Liver (tissue), 9 donors: ENCODE measurements around the gene NFIB. TPM values are rescaled to one million over a fixed set of nuclear protein-coding genes. Genes with fewer than 3 reads are reported as not detected.

Experiments
- DNase-seq: peaks from one replicate; pipeline ENCODE4 v3.0.0-alpha.2; 2017; ENCODE audit warnings: low spot score
- H3K27ac ChIP-seq, 2 donors: one replicate each; pipeline ENCODE4 v1.7.0; 2013; ENCODE audit warnings: inconsistent platforms in 2 of 2, low read length in 2 of 2, control low read depth in 1 of 2, low read depth in 1 of 2, mild to moderate bottlenecking in 1 of 2
- H3K27me3 ChIP-seq, 4 donors: one replicate each; pipeline versions ENCODE4 v1.6.1 to v1.7.0; 2013; ENCODE audit warnings: low read length in 3 of 4, inconsistent platforms in 1 of 4, mild to moderate bottlenecking in 1 of 4, moderate library complexity in 1 of 4; ENCODE audit not compliant: control insufficient read depth in 4 of 4, insufficient read depth in 4 of 4
- H3K36me3 ChIP-seq, 4 donors: one replicate each; pipeline versions ENCODE4 v1.6.1 to v1.7.0; 2013; ENCODE audit warnings: low read length in 3 of 4, mild to moderate bottlenecking in 3 of 4, low read depth in 1 of 4, moderate library complexity in 1 of 4; ENCODE audit not compliant: control insufficient read depth in 4 of 4, insufficient read depth in 3 of 4
- H3K4me1 ChIP-seq, 4 donors: one replicate each; pipeline versions ENCODE4 v1.6.1 to v1.7.0; 2013; ENCODE audit warnings: low read length in 3 of 4, mild to moderate bottlenecking in 3 of 4, moderate library complexity in 1 of 4; ENCODE audit not compliant: control insufficient read depth in 4 of 4, insufficient read depth in 4 of 4
- H3K4me3 ChIP-seq, 3 donors: one replicate each; pipeline versions ENCODE4 v1.6.1 to v1.7.0; 2013; ENCODE audit warnings: low read length in 3 of 3, control low read depth in 1 of 3, low read depth in 1 of 3, mild to moderate bottlenecking in 1 of 3
- H3K9ac ChIP-seq, 2 donors: one replicate each; pipeline ENCODE4 v1.7.0; 2013; ENCODE audit warnings: low read length in 2 of 2, mild to moderate bottlenecking in 2 of 2, moderate library complexity in 2 of 2, control low read depth in 1 of 2, low read depth in 1 of 2
- H3K9me3 ChIP-seq, 4 donors: one replicate each; pipeline versions ENCODE4 v1.6.1 to v1.7.0; 2013; ENCODE audit warnings: low read length in 3 of 4; ENCODE audit not compliant: control insufficient read depth in 4 of 4
- ATF3 ChIP-seq: IDR thresholded peaks from 2 replicates; pipeline ENCODE4 v1.6.1; 2016; ENCODE audit warnings: antibody characterized with exemption
- CTCF ChIP-seq: fragments of 150-350 bp; IDR thresholded peaks from 2 replicates; pipeline ENCODE4 v1.5.1; 2017; ENCODE audit warnings: improper control_type of control experiment, low read depth, low read length; ENCODE audit not compliant: missing input control
- EGR1 ChIP-seq, 2 donors: IDR thresholded peaks; 2 replicates each; pipeline ENCODE4 v1.6.1; 2016 to 2018; ENCODE audit warnings: antibody characterized with exemption in 2 of 2, low read depth in 2 of 2
- FOXA1 ChIP-seq: IDR thresholded peaks from 2 replicates; pipeline ENCODE4 v1.6.1; 2016; ENCODE audit warnings: antibody characterized with exemption
- FOXA2 ChIP-seq: IDR thresholded peaks from 2 replicates; pipeline ENCODE4 v1.6.1; 2016; ENCODE audit warnings: antibody characterized with exemption
- GABPA ChIP-seq, 2 donors: IDR thresholded peaks in 1 of 2; conservative IDR thresholded peaks in 1 of 2; 2 replicates each; pipeline ENCODE4 v1.6.1; 2016; ENCODE audit warnings: antibody characterized with exemption in 2 of 2, mild to moderate bottlenecking in 1 of 2, moderate library complexity in 1 of 2
- HNF4A ChIP-seq, 2 donors: conservative IDR thresholded peaks; 2 replicates each; pipeline ENCODE4 v1.6.1; 2016; ENCODE audit warnings: antibody characterized with exemption in 2 of 2, mild to moderate bottlenecking in 2 of 2
- HNF4G ChIP-seq: IDR thresholded peaks from 2 replicates; pipeline ENCODE4 v1.6.1; 2016; ENCODE audit warnings: antibody characterized with exemption
- JUND ChIP-seq, 2 donors: IDR thresholded peaks; 2 replicates each; pipeline ENCODE4 v1.6.1; 2016; ENCODE audit warnings: antibody characterized with exemption in 2 of 2
- MAX ChIP-seq: IDR thresholded peaks from 2 replicates; pipeline ENCODE4 v1.6.1; 2016; ENCODE audit warnings: antibody characterized with exemption
- NR2F2 ChIP-seq: IDR thresholded peaks from 2 replicates; pipeline ENCODE4 v1.6.1; 2016; ENCODE audit warnings: antibody characterized with exemption
- RAD21 ChIP-seq, 2 donors: IDR thresholded peaks; 2 replicates each; pipeline ENCODE4 v1.6.1; 2016; ENCODE audit warnings: antibody characterized with exemption in 2 of 2, mild to moderate bottlenecking in 2 of 2
- REST ChIP-seq: IDR thresholded peaks from 2 replicates; pipeline ENCODE4 v1.6.1; 2016; ENCODE audit warnings: antibody characterized with exemption, mild to moderate bottlenecking
- RXRA ChIP-seq, 2 donors: IDR thresholded peaks; 2 replicates each; pipeline ENCODE4 v1.6.1; 2017 to 2018; ENCODE audit warnings: antibody characterized with exemption in 2 of 2, mild to moderate bottlenecking in 1 of 2
- SP1 ChIP-seq: IDR thresholded peaks from 2 replicates; pipeline ENCODE4 v1.6.1; 2018; ENCODE audit warnings: antibody characterized with exemption, mild to moderate bottlenecking
- TAF1 ChIP-seq: conservative IDR thresholded peaks from 2 replicates; pipeline ENCODE4 v1.6.1; 2016; ENCODE audit warnings: antibody characterized with exemption, mild to moderate bottlenecking
- YY1 ChIP-seq: IDR thresholded peaks from 2 replicates; pipeline ENCODE4 v1.6.1; 2016; ENCODE audit warnings: antibody characterized with exemption, mild to moderate bottlenecking
- ZBTB33 ChIP-seq: IDR thresholded peaks from 2 replicates; pipeline ENCODE4 v1.6.1; 2016; ENCODE audit warnings: antibody characterized with exemption
- WGBS: extraction: QIAGEN DNeasy Blood & Tissue Kit; methylation state at CpG from one replicate; pipeline ENCODE4 v1.1.7; 2013; 5-methylcytosine and 5-hydroxymethylcytosine counted together
- polyA plus RNA-seq, 2 donors: library from polyadenylated mRNA; stranded (reverse) in 1 of 2; unstranded in 1 of 2; fragments of 200-250 nt in 1 of 2; fragments of >200 nt in 1 of 2; fragmentation: Nextera tagmentation in 1 of 2; extraction: Ambion mirVana in 1 of 2; gene quantifications; one replicate each; pipeline versions ENCODE4 v1.2.1 to v1.2.3, GENCODE V29; 2013 to 2015
- total RNA-seq, 2 donors: library from RNA; depleted of rRNA; stranded (reverse); fragments of >200 nt; gene quantifications; one replicate each; pipeline ENCODE4 v1.2.3, GENCODE V29; 2014
- donor health status: healthy.
- donor health status: healthy.
- donor health status: healthy.
- donor health status: healthy.
- donor health status: healthy.

Gene NFIB
- total and polyA plus RNA-seq, 4 donors, result 3.2 to 23.2 (median 8.0) TPM

- Histone ChIP-seq H3K36me3 (peaks cover 0 to 9% (median 6%) of the 10 kb centered on the region in 4 donors), H3K27me3 (no peaks in the 10 kb centered on the region), H3K4me3 (no peak overlapping the region), H3K4me1 (peaks cover 6 to 54% (median 30%) of the 10 kb centered on the region in 4 donors), H3K27ac (no peak overlapping the region), H3K9ac (no peak overlapping the region), H3K9me3 (no peaks in the 10 kb centered on the region)
- DNase-seq, result no peak
- 89% methylated on average over 6 of the region's 6 CpGs for WGBS
- TF ChIP-seq REST (no peak), EGR1 (IDR thresholded peaks at IDR 0.05; ENCODE audit: low read depth in 2 of 2) (no peak), MAX (no peak), ATF3 (no peak), CTCF (no peak), SP1 (no peak), FOXA2 (no peak), RXRA (IDR thresholded peaks at IDR 0.05) (no peak), TAF1 (no peak), JUND (IDR thresholded peaks at IDR 0.05) (no peak), GABPA (IDR thresholded peaks at IDR 0.05 in 1 of 2, conservative IDR thresholded peaks at IDR 0.05 in 1 of 2) (no peak), HNF4G (no peak), YY1 (no peak), ZBTB33 (no peak), HNF4A (conservative IDR thresholded peaks at IDR 0.05) (no peak), RAD21 (IDR thresholded peaks at IDR 0.05) (no peak), NR2F2 (no peak), FOXA1 (no peak)
Observed at GRCh38 chr9:14306188-14306587, 7.8 kb downstream of the NFIB start.
